ACC112 (cell line): ENCODE results near the gene PLA2G6.

Experiments
- H2AFZ ChIP-seq: fragments of 200-600 bp; sonication (generic); one replicate; pipeline ENCODE4 v1.6.0; 2017; ENCODE audit warnings: antibody characterized with exemption, low read length; ENCODE audit not compliant: unreplicated experiment
- H3K27ac ChIP-seq: fragments of 200-600 bp; sonication (generic); 2 replicates; pipeline ENCODE4 v1.5.1; 2014; ENCODE audit warnings: low read depth, mild to moderate bottlenecking, antibody characterized with exemption, low read length, moderate library complexity
- H3K27me3 ChIP-seq: fragments of 200-600 bp; sonication (generic); 2 replicates; pipeline ENCODE4 v1.6.1; 2014; ENCODE audit warnings: mild to moderate bottlenecking, antibody characterized with exemption, low read length, moderate library complexity, mixed read lengths; ENCODE audit not compliant: insufficient read depth
- H3K36me3 ChIP-seq: fragments of 200-600 bp; sonication (generic); 2 replicates; pipeline ENCODE4 v1.6.1; 2016; ENCODE audit warnings: mild to moderate bottlenecking, antibody characterized with exemption, low read length, moderate library complexity, mixed read lengths; ENCODE audit not compliant: insufficient read depth
- H3K4me1 ChIP-seq: fragments of 200-600 bp; sonication (generic); one replicate; pipeline ENCODE4 v1.6.1; 2016; ENCODE audit warnings: low read length, mixed read lengths; ENCODE audit not compliant: insufficient read depth, unreplicated experiment, control insufficient read depth
- H3K4me3 ChIP-seq: fragments of 200-600 bp; sonication (generic); 2 replicates; pipeline ENCODE4 v1.5.1; 2014; ENCODE audit warnings: mild to moderate bottlenecking, low read depth, low read length
- H3K79me2 ChIP-seq: fragments of 200-600 bp; sonication (generic); one replicate; pipeline ENCODE4 v1.6.0; 2016; ENCODE audit warnings: low read length; ENCODE audit not compliant: control insufficient read depth, unreplicated experiment, insufficient read depth

Gene PLA2G6

GRCh38 chr22:38175206-38176118, 6.2 kb downstream of the PLA2G6 start:
- H3K27ac ChIP-seq, result peak overlapping the region; percentile 39; the same call in 1 of the 2 replicates
- no peaks in the 10 kb centered on the region for H3K27me3 ChIP-seq
- H3K36me3 ChIP-seq, result no peaks in the 10 kb centered on the region
- H3K4me3 ChIP-seq, result no peak overlapping the region
- peaks cover 43% of the 10 kb centered on the region for H3K4me1 ChIP-seq
- no peak overlapping the region for H2AFZ ChIP-seq
- H3K79me2 ChIP-seq, result no peaks in the 10 kb centered on the region

DNA sequence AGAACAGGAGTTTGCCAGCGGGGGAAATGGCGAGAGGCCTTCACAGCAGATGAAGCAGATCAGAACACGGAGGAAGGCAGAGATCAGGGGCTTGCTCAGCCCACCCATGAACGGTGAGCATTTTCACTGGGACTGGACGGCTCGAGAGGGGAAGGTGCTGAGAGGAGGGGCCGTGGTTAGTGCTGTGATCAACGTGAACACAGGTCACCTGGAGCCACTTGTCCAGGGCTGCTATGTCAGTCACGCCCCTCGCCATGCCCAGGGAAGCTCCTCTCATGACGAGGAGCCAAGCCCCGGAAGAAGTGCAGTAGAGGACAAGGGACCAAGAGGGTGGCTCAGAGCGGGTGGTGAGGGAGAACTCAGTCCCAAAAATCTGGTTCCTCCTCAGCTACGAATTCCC, 7.0 kb downstream of the PLA2G6 start:
- Histone ChIP-seq H3K27ac (no peak overlapping the region), H3K4me3 (no peak overlapping the region), H3K79me2 (no peaks in the 10 kb centered on the region), H2AFZ (no peak overlapping the region), H3K4me1 (peaks cover 35% of the 10 kb centered on the region), H3K36me3 (no peaks in the 10 kb centered on the region), H3K27me3 (no peaks in the 10 kb centered on the region)

DNA sequence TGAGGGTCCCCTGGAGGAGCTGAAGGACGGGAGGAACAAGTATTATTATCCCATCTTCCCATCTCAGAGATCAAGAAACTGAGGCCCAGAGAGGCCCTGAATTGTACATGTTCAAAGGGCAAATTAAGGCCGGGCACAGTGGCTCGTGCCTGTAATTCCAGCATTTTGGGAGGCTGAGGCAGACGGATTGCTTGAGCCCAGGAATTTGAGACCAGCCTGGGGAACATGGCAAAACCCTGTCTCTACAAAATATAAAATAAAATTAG, 8.1 kb downstream of the PLA2G6 start:
- no peaks in the 10 kb centered on the region for H3K27me3 ChIP-seq
- no peaks in the 10 kb centered on the region for H3K79me2 ChIP-seq
- H3K36me3 ChIP-seq, result no peaks in the 10 kb centered on the region
- H3K27ac ChIP-seq, result no peak overlapping the region
- no peak overlapping the region for H2AFZ ChIP-seq
- H3K4me1 ChIP-seq, result peaks cover 27% of the 10 kb centered on the region
- no peak overlapping the region for H3K4me3 ChIP-seq

- Histone ChIP-seq H3K27ac (peak overlapping the region; percentile 48; the same call in 1 of the 2 replicates), H3K79me2 (no peaks in the 10 kb centered on the region), H3K4me3 (no peak overlapping the region), H2AFZ (peak overlapping the region; percentile 1), H3K36me3 (no peaks in the 10 kb centered on the region), H3K27me3 (no peaks in the 10 kb centered on the region), H3K4me1 (peaks cover 22% of the 10 kb centered on the region)
Measured at GRCh38 chr22:38172832-38173640, 8.6 kb downstream of the PLA2G6 start.

- Histone ChIP-seq H3K27ac (peak overlapping the region; percentile 48; the same call in 1 of the 2 replicates), H3K27me3 (no peaks in the 10 kb centered on the region), H2AFZ (no peak overlapping the region), H3K4me3 (no peak overlapping the region), H3K79me2 (no peaks in the 10 kb centered on the region), H3K4me1 (peaks cover 16% of the 10 kb centered on the region), H3K36me3 (no peaks in the 10 kb centered on the region)
Measured at GRCh38 chr22:38171927-38172831, 9.5 kb downstream of the PLA2G6 start.

- Histone ChIP-seq H3K27me3 (no peaks in the 10 kb centered on the region), H3K27ac (no peak overlapping the region), H3K4me1 (peaks cover 12% of the 10 kb centered on the region)
Measured at GRCh38 chr22:38170469-38170868, 11.2 kb downstream of the PLA2G6 start.

DNA sequence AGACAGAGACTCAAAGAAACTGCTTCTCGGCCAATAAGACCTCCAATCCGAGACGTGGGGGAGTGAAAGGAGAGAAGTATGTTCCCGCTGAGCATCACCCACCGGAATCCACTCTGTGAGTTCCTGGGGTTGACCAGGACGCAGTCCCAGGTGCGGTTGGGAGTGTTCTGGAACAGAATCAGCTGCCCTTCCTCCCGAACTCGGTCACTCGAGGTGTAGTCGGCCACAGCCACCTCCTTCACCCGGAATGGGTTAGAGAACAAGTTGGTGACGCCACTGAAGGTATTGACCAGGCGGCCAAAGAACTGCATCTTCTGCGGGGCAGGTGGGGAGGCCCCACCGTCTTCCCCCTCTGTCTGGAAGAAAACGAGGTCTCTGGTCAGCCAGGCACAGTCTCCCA, 12.5 kb downstream of the PLA2G6 start:
- H3K4me3 ChIP-seq, result no peak overlapping the region
- no peaks in the 10 kb centered on the region for H3K36me3 ChIP-seq
- H2AFZ ChIP-seq, result no peak overlapping the region
- H3K79me2 ChIP-seq, result no peaks in the 10 kb centered on the region
- H3K27me3 ChIP-seq, result no peaks in the 10 kb centered on the region
- no peak overlapping the region for H3K27ac ChIP-seq
- peaks cover 12% of the 10 kb centered on the region for H3K4me1 ChIP-seq

More at GRCh38 chr22:38170469-38170868, 11.2 kb downstream of the PLA2G6 start:
- H3K79me2 ChIP-seq, result no peaks in the 10 kb centered on the region
- H3K36me3 ChIP-seq, result no peaks in the 10 kb centered on the region
- H3K4me3 ChIP-seq, result no peak overlapping the region
- no peak overlapping the region for H2AFZ ChIP-seq

DNA sequence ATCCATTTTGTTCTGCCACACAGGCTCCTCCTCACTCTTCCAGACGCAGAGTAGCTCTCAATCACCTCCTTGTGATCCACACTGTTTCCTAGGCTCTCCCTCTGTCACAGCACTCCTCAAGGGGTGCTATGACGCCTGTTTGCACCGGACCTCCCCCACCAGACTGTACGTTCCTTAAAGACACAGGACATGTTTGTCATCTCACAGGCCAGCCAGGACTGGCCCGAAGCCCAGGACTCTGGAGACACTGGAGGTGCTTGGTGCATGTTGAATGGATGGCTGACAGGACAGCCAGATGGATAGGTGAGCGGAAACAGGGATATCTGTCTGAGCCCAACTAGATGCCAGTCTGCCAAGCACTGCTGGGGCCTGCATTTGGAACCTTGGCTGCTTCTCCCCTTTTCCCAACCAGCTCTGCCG, 13.6 kb downstream of the PLA2G6 start:
- H3K36me3 ChIP-seq, result no peaks in the 10 kb centered on the region
- H3K27ac ChIP-seq, result no peak overlapping the region

GRCh38 chr22:38165922-38166593, 15.6 kb downstream of the PLA2G6 start:
- H3K27ac ChIP-seq, result no peak overlapping the region
- no peaks in the 10 kb centered on the region for H3K79me2 ChIP-seq
- H2AFZ ChIP-seq, result no peak overlapping the region
- H3K4me3 ChIP-seq, result no peak overlapping the region
- H3K36me3 ChIP-seq, result no peaks in the 10 kb centered on the region
- H3K4me1 ChIP-seq, result no peaks in the 10 kb centered on the region
- no peaks in the 10 kb centered on the region for H3K27me3 ChIP-seq

More for the DNA sequence above, 13.6 kb downstream of the PLA2G6 start:
- Histone ChIP-seq H3K79me2 (no peaks in the 10 kb centered on the region), H3K4me1 (peaks cover 8% of the 10 kb centered on the region), H2AFZ (no peak overlapping the region), H3K4me3 (no peak overlapping the region), H3K27me3 (no peaks in the 10 kb centered on the region)

DNA sequence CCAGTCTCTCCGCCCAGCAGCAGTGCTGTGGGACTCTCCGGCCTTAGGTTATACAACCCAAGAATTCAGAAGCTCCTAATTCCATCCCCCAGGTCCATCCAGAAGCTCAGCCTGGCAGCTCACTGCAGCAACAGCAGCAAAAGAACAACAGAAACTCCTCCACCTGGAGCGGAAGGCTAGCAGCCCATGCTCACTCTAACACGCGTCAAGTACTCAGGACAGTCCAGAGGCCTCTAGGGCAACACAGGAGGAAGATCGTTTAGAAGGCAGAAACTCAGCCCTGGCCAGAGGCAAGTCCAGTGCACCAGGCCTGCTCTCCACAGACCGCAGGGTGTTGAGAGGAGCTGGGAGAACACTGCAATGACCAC, 17.1 kb downstream of the PLA2G6 start:
- Histone ChIP-seq H3K27ac (no peak overlapping the region), H3K36me3 (no peaks in the 10 kb centered on the region), H3K4me1 (no peaks in the 10 kb centered on the region), H2AFZ (no peak overlapping the region), H3K27me3 (no peaks in the 10 kb centered on the region), H3K79me2 (no peaks in the 10 kb centered on the region), H3K4me3 (no peak overlapping the region)
